OCI-LY3 (cell line): ENCODE measurements around the gene FNIP2.

Experiments used
- H2AFZ ChIP-seq: fragments of 200-600, 300-600 bp; shearing (Covaris generic); 2 replicates; pipeline ENCODE4 v1.6.0; 2014; ENCODE audit warnings: antibody characterized with exemption, low read depth, low read length
- H3K27ac ChIP-seq: fragments of 200-600, 300-600 bp; sonication (generic); 2 replicates; pipeline ENCODE4 v1.5.1; 2014; ENCODE audit warnings: mild to moderate bottlenecking, low read length, moderate library complexity, mixed read lengths
- H3K27me3 ChIP-seq: fragments of 200-600, 300-600 bp; sonication (generic); 2 replicates; pipeline ENCODE4 v1.6.1; 2014; ENCODE audit warnings: low read depth, low read length, mixed read lengths
- H3K36me3 ChIP-seq: fragments of 200-600, 300-600 bp; sonication (generic); replicated peaks from 2 replicates; pipeline ENCODE3; 2014; ENCODE audit warnings: low read depth, low read length, mixed read lengths
- H3K4me1 ChIP-seq: fragments of 300-600, 200-600 bp; sonication (generic); 2 replicates; pipeline ENCODE4 v1.6.1; 2014; ENCODE audit warnings: low read length, mixed read lengths
- H3K4me2 ChIP-seq: fragments of 200-600, 300-600 bp; sonication (generic); 2 replicates; pipeline ENCODE4 v1.6.1; 2014; ENCODE audit warnings: low read length, mixed read lengths
- H3K4me3 ChIP-seq: fragments of 300-600, 200-600 bp; sonication (generic); 2 replicates; pipeline ENCODE4 v1.5.1; 2014; ENCODE audit warnings: antibody characterized with exemption, mild to moderate bottlenecking, low read length, moderate library complexity
- H3K79me2 ChIP-seq: fragments of 300-600, 200-600 bp; shearing (Covaris generic); 2 replicates; pipeline ENCODE4 v1.6.1; 2014; ENCODE audit warnings: mild to moderate bottlenecking, low read length, mixed read lengths
- H3K9ac ChIP-seq: fragments of 300-600, 200-600 bp; shearing (Covaris generic); 2 replicates; pipeline ENCODE4 v1.6.0; 2014; ENCODE audit warnings: mild to moderate bottlenecking, low read length, moderate library complexity
- H3K9me3 ChIP-seq: fragments of 200-600, 300-600 bp; shearing (Covaris generic); 2 replicates; pipeline ENCODE4 v1.6.1; 2014; ENCODE audit warnings: low read length, mixed read lengths; ENCODE audit not compliant: insufficient read depth
- H4K20me1 ChIP-seq: fragments of 200-600, 300-600 bp; sonication (generic); 2 replicates; pipeline ENCODE4 v1.6.1; 2016; ENCODE audit warnings: low read length, mixed read lengths; ENCODE audit not compliant: insufficient read depth
- EZH2phosphoT487 ChIP-seq: fragments of 200-600 bp; shearing (Covaris generic); IDR thresholded peaks from 2 replicates; pipeline ENCODE4 v1.6.1; 2018; ENCODE audit warnings: antibody characterized with exemption, mixed run types, low read depth
- TF ChIP-seq, protein P1 (sequence below): fragments of 200-600, 300-600 bp; sonication (generic); IDR thresholded peaks from 2 replicates; pipeline ENCODE4 v1.5.1; 2014; ENCODE audit warnings: antibody characterized with exemption, low read length, low read depth

The FNIP2 gene

GRCh38 chr4:158814636-158815330, 46.0 kb downstream of the FNIP2 start:
- Histone ChIP-seq H3K4me3 (no peak overlapping the region), H3K4me2 (no peak overlapping the region), H3K27ac (no peak overlapping the region), H2AFZ (no peak overlapping the region), H4K20me1 (peaks cover 19% of the 10 kb centered on the region), H3K79me2 (no peaks in the 10 kb centered on the region), H3K27me3 (peaks cover 94% of the 10 kb centered on the region), H3K36me3 (no peaks in the 10 kb centered on the region), H3K4me1 (peaks cover 16% of the 10 kb centered on the region), H3K9ac (no peak overlapping the region), H3K9me3 (no peaks in the 10 kb centered on the region)
- no peak for TF ChIP-seq EZH2phosphoT487
- TF ChIP-seq, protein P1, sequence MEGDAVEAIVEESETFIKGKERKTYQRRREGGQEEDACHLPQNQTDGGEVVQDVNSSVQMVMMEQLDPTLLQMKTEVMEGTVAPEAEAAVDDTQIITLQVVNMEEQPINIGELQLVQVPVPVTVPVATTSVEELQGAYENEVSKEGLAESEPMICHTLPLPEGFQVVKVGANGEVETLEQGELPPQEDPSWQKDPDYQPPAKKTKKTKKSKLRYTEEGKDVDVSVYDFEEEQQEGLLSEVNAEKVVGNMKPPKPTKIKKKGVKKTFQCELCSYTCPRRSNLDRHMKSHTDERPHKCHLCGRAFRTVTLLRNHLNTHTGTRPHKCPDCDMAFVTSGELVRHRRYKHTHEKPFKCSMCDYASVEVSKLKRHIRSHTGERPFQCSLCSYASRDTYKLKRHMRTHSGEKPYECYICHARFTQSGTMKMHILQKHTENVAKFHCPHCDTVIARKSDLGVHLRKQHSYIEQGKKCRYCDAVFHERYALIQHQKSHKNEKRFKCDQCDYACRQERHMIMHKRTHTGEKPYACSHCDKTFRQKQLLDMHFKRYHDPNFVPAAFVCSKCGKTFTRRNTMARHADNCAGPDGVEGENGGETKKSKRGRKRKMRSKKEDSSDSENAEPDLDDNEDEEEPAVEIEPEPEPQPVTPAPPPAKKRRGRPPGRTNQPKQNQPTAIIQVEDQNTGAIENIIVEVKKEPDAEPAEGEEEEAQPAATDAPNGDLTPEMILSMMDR, result no peak

DNA sequence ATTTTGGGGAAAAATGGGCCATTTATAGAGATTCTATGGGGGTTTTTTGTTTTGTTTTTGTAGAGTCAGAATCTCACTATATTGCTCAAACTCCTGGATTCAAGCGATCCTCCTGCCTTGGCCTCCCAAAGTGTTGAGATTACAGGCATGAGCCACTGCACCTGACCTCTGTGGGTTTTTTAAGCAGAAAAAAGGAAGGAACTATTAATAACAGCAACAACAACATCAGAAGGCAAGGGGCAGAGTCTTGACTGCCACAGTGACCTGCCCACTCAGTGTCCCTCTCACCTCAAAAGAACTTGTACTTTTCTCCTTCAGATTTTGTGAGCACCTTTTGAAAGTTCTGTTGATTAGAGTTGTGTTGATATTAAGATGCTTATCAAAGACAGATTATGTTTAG, 48.1 kb downstream of the FNIP2 start:
- no peaks in the 10 kb centered on the region for H3K79me2 ChIP-seq
- no peak overlapping the region for H3K9ac ChIP-seq
- H2AFZ ChIP-seq, result no peak overlapping the region
- no peak overlapping the region for H3K4me3 ChIP-seq
- H3K4me2 ChIP-seq, result no peak overlapping the region
- H3K27me3 ChIP-seq, result peaks cover 93% of the 10 kb centered on the region
- peaks cover 5% of the 10 kb centered on the region; the same call in 1 of the 2 replicates for H4K20me1 ChIP-seq
- peaks cover 9% of the 10 kb centered on the region for H3K4me1 ChIP-seq
- no peak overlapping the region for H3K27ac ChIP-seq
- no peaks in the 10 kb centered on the region for H3K36me3 ChIP-seq
- H3K9me3 ChIP-seq, result no peaks in the 10 kb centered on the region
- TF ChIP-seq, protein P1, result no peak
- TF ChIP-seq EZH2phosphoT487, result no peak

GRCh38 chr4:158817562-158818296, 48.9 kb downstream of the FNIP2 start:
- Histone ChIP-seq H3K9me3 (no peaks in the 10 kb centered on the region), H3K9ac (no peak overlapping the region), H3K4me2 (no peak overlapping the region), H3K27ac (no peak overlapping the region), H3K36me3 (no peaks in the 10 kb centered on the region), H3K27me3 (peaks cover 92% of the 10 kb centered on the region), H2AFZ (no peak overlapping the region), H3K79me2 (no peaks in the 10 kb centered on the region), H3K4me1 (peaks cover 7% of the 10 kb centered on the region; the same call in 1 of the 2 replicates), H3K4me3 (no peak overlapping the region), H4K20me1 (peaks cover 5% of the 10 kb centered on the region; the same call in 1 of the 2 replicates)
- TF ChIP-seq EZH2phosphoT487, result no peak
- TF ChIP-seq, protein P1, result no peak

DNA sequence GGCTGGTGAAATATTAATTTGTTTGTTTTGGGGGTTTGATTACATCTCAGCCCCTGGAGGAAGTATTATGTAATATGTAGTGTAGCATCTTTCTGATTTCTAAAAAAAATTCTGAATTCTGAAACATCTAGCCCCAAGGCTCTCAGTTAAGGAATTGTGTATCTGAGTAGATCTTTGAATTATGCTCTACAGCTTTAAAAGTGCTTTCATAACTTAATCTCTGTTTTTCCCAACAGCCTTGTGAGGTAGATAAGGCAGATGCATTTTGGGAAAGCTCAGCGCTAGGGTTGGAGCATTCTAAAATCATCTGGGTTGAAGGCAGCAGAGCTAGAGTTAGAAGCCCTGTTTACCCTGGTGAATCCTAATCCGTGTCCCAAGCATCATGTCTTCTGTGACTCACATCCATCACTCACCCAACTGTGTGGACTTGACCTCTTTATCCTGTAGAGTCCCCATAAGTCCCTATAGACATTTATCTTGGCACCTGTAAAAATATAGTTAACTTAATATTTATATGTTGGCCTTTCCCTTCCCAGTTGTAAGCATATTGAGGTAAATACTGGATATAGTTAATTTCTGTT, 49.8 kb downstream of the FNIP2 start:
- Histone ChIP-seq H2AFZ (no peak overlapping the region), H3K79me2 (no peaks in the 10 kb centered on the region), H4K20me1 (no peaks in the 10 kb centered on the region; the same call in 1 of the 2 replicates), H3K9me3 (no peaks in the 10 kb centered on the region), H3K4me2 (no peak overlapping the region), H3K9ac (no peak overlapping the region), H3K4me1 (peaks cover 7% of the 10 kb centered on the region; the same call in 1 of the 2 replicates), H3K27me3 (peaks cover 87% of the 10 kb centered on the region), H3K27ac (no peak overlapping the region), H3K36me3 (no peaks in the 10 kb centered on the region), H3K4me3 (no peak overlapping the region)
- TF ChIP-seq, protein P1, result no peak
- no peak for TF ChIP-seq EZH2phosphoT487
